ENCODE measurements around the gene TMEM163. TPM values are rescaled to one million over a fixed set of nuclear protein-coding genes. Genes with fewer than 3 reads are reported as not detected.

The TMEM163 gene
- total and polyA plus RNA-seq, 12 donors: 0.16 to 1.7 (median 0.37) TPM

- TF ChIP-seq, protein P1, sequence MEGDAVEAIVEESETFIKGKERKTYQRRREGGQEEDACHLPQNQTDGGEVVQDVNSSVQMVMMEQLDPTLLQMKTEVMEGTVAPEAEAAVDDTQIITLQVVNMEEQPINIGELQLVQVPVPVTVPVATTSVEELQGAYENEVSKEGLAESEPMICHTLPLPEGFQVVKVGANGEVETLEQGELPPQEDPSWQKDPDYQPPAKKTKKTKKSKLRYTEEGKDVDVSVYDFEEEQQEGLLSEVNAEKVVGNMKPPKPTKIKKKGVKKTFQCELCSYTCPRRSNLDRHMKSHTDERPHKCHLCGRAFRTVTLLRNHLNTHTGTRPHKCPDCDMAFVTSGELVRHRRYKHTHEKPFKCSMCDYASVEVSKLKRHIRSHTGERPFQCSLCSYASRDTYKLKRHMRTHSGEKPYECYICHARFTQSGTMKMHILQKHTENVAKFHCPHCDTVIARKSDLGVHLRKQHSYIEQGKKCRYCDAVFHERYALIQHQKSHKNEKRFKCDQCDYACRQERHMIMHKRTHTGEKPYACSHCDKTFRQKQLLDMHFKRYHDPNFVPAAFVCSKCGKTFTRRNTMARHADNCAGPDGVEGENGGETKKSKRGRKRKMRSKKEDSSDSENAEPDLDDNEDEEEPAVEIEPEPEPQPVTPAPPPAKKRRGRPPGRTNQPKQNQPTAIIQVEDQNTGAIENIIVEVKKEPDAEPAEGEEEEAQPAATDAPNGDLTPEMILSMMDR (IDR thresholded peaks at IDR 0.05): no peak
- no peaks in the 10 kb centered on the region for H3K9me3 ChIP-seq
- no peaks in the 10 kb centered on the region for H3K27me3 ChIP-seq
- ATAC-seq (no peak), DNase-seq (no peak)
- no peak overlapping the region for H3K27ac ChIP-seq
- WGBS, 2 donors: 91% methylated on average over 4 of the region's 4 CpGs
- intact Hi-C loops (cut with DNase I): loop anchor here in 1 of 10 donors (10.0 kb wide), 1 partner anchor 455 kb away; no protein-coding TSS in a partner anchor
- H3K36me3 ChIP-seq: peaks cover 0 to 94% (median 21%) of the 10 kb centered on the region in 9 donors
- peaks cover 0 to 9% (median 0%) of the 10 kb centered on the region in 9 donors for H3K4me1 ChIP-seq
- no peak overlapping the region for H3K4me3 ChIP-seq
Observed at GRCh38 chr2:134429886-134430285, 288.9 kb downstream of the TMEM163 start.

DNA sequence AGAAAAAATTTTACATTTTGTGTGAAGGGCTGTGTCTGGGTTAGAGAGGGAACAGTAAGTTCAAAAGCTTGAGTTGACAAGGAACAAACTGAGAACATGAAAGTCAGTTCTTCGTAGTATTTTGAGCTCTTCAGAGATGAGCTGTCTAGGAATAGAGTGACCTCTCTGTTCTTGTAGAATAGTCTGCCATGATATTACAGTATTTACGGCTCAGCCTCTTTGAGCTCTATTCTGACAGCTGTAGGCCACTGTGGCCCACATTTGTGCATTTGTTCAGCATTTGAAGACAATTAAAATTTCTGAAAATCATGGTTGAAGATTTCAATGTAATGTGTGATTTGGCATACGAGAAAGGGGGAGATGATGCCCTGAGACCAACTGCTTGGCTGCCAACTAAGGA lies 292.1 kb downstream of the TMEM163 start:
- intact Hi-C loops (cut with DNase I): no loop called here
- peaks cover 0 to 88% (median 13%) of the 10 kb centered on the region in 9 donors for H3K36me3 ChIP-seq

DNA sequence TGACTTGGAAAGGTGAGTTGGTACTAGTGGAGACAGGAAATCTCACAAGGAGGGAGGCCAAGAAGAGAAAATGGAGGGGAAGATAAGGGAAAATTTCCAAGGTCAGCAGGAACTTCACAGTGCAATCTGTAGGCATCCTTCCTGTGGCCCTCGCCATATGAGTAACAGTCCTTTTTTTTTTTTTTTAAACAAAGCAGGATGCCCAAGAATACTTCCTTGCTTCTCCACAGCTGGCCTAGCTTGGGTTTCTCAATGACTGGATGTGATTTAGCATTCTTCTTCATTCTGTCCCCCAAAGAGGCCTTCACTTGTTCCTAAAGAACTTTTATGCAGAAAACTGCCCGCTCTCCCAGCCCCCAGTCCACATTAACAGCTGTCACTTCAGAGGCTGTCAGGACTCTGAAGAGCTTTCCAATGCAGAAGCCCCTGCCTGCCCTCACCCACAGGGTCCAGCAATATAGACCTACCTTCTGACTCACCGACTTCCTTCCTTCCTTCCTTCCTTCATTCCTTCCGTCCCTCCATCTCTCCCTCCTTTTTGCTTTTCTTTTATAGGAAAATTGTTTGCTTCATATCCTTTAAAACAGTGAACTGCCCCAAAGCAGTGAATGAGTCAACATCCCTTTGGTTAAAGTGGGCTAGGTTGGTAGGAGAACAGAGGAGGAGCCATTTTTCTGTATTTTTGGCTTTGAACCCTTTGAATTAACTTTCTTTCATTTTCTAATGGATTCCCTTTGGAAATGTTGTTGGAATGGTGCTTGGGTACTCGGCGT lies 292.9 kb downstream of the TMEM163 start:
- TF ChIP-seq, protein P1 (IDR thresholded peaks at IDR 0.05): no peak
- DNase-seq: no peak
- Histone ChIP-seq H3K36me3 (peaks cover 0 to 80% (median 13%) of the 10 kb centered on the region in 9 donors), H3K4me3 (no peak overlapping the region), H3K27me3 (no peaks in the 10 kb centered on the region), H3K9me3 (no peaks in the 10 kb centered on the region), H3K4me1 (peaks cover 0 to 17% (median 3%) of the 10 kb centered on the region in 9 donors), H3K27ac (no peak overlapping the region)
- ATAC-seq: no peak
- intact Hi-C loops (cut with DNase I): no loop called here
- WGBS, 2 donors: 86 to 89% methylated on average over 6 of the region's 6 CpGs

More for the DNA sequence above, 292.1 kb downstream of the TMEM163 start:
- DNase-seq (no peak), ATAC-seq (no peak)
- Histone ChIP-seq H3K27ac (no peak overlapping the region), H3K4me1 (peaks cover 0 to 9% (median 3%) of the 10 kb centered on the region in 9 donors), H3K4me3 (no peak overlapping the region), H3K9me3 (no peaks in the 10 kb centered on the region), H3K27me3 (no peaks in the 10 kb centered on the region)
- TF ChIP-seq, protein P1 (IDR thresholded peaks at IDR 0.05): no peak
- WGBS, 2 donors: 86 to 90% methylated on average over 3 of the region's 3 CpGs

DNA sequence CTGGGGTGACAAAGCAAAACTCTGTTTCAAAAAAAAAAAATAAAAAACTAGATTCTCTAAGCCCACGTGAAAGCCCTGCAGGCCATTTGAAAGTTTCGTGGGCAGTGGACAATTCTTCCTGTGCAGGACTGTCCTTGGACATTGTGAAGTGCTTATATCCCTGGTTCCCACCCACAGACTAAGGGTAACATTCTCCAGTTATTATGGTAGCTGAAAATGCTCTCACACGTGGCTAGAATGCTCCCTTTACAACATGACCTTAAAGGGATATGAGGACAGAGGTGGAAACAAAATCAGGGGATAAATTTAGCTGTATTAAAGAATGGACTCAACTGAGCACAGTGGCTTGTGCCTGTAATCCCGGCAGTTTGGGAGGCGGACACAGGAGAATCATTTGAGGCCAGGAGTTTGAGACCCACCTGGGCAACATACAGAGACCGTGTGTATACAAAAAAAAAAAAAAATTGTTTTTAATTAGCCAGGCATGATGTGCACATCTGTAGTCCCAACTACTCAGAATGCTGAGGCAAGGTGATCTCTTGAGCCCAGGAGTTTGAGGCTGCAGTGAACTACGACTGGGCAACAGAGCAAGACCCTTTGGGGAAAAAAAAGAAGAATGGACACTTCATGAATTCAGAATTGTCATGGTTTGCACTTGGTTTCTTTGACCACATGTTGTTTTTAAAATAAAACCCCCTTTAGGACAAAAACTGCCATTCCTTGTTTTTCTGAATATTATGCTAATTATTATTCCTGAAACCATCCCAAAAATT lies 297.1 kb downstream of the TMEM163 start:
- TF ChIP-seq, protein P1 (IDR thresholded peaks at IDR 0.05): no peak
- DNase-seq (no peak), ATAC-seq (peak; percentile 35 to 80 (median 64))
- intact Hi-C loops (cut with DNase I): no loop called here
- peak overlapping the region in 8 of 10 donors; percentile 31 to 68 (median 58) for H3K27ac ChIP-seq
- no peaks in the 10 kb centered on the region for H3K9me3 ChIP-seq
- no peaks in the 10 kb centered on the region for H3K27me3 ChIP-seq
- H3K4me1 ChIP-seq: peaks cover 0 to 34% (median 3%) of the 10 kb centered on the region in 9 donors
- peaks cover 0 to 59% (median 6%) of the 10 kb centered on the region in 9 donors for H3K36me3 ChIP-seq
- 75 to 78% methylated on average over 7 of the region's 7 CpGs for WGBS, 2 donors
- no peak overlapping the region for H3K4me3 ChIP-seq

Measured in heart right ventricle (tissue), 16 donors.